H1 (cell line): Measurements from ENCODE around the gene SPINT1.

ENCODE experiments used
- ATF2 ChIP-seq: IDR thresholded peaks from 2 replicates; pipeline ENCODE4 v1.6.1; 2012; ENCODE audit warnings: low read length, inconsistent platforms
- CEBPB ChIP-seq: IDR thresholded peaks from 2 replicates; pipeline ENCODE4 v1.6.1; 2012; ENCODE audit warnings: low read depth, low read length
- CREB1 ChIP-seq: IDR thresholded peaks from 2 replicates; pipeline ENCODE4 v1.6.1; 2012; ENCODE audit warnings: inconsistent platforms
- CTCF ChIP-seq, 3 experiments: IDR thresholded peaks; 1 replicate in 2 of 3; 2 replicates in 1 of 3; pipeline versions ENCODE4 v1.5.1 to v1.6.1; 2011; ENCODE audit warnings: low read length in 3 of 3, mild to moderate bottlenecking in 3 of 3, inconsistent platforms in 2 of 3, low read depth in 1 of 3, moderate library complexity in 1 of 3; ENCODE audit not compliant: insufficient read depth in 1 of 3; ENCODE audit errors: control extremely low read depth in 1 of 3
- EZH2 ChIP-seq: fragments of 200-600 bp; sonication (generic); IDR thresholded peaks from 2 replicates; pipeline ENCODE4 v1.7.1; 2012; ENCODE audit warnings: low read depth, mild to moderate bottlenecking, moderate library complexity, low read length, inconsistent platforms; ENCODE audit not compliant: severe bottlenecking
- MAX ChIP-seq: IDR thresholded peaks from 2 replicates; pipeline ENCODE4 v1.6.1; 2012; ENCODE audit warnings: inconsistent platforms
- RFX5 ChIP-seq: IDR thresholded peaks from 2 replicates; pipeline ENCODE4 v1.6.1; 2011; ENCODE audit warnings: low read depth, low read length, improper control_type of control experiment, borderline replicate concordance
- SP4 ChIP-seq: IDR thresholded peaks from 2 replicates; pipeline ENCODE4 v1.6.1; 2012; ENCODE audit warnings: low read length, inconsistent platforms
- TCF12 ChIP-seq: IDR thresholded peaks from 2 replicates; pipeline ENCODE4 v1.6.1; 2011; ENCODE audit warnings: low read depth, mild to moderate bottlenecking, low read length

- TF ChIP-seq SP4 (no peak), EZH2 (no peak), CTCF (IDR thresholded peaks at IDR 0.05; ENCODE audit: control extremely low read depth in 1 of 3, insufficient read depth in 1 of 3, low read depth in 1 of 3, low read length in 3 of 3) (no peak), MAX (no peak), RFX5 (no peak), CEBPB (no peak), ATF2 (no peak), CREB1 (no peak), TCF12 (no peak)
Measured at GRCh38 chr15:40845511-40846284, 1.9 kb downstream of the SPINT1 start.
